ENCODE results near the gene ARID4A. TPM values are rescaled to one million over a fixed set of nuclear protein-coding genes. Genes with fewer than 3 reads are reported as not detected.
"Not testable (repeated sequence)": the region's sequence is repeated elsewhere in the genome, so short reads cannot be mapped to it uniquely, and the experiment has no call there.

The ARID4A gene
- 10 to 100 TPM in 11 of 12 donors, not detected in 1; 12.4 to 38.5 (median 16.0) TPM for polyA plus RNA-seq (ENCODE audit: insufficient read length in 12 of 12)
- long read RNA-seq, donor 1, partial matches to known transcripts: 11 of 12 reads
- long read RNA-seq, donor 1, other reads (novel, unspliced or antisense): 0 of 12 reads
- long read RNA-seq, donor 2, partial matches to known transcripts: 11 of 11 reads
- long read RNA-seq, donor 2, other reads (novel, unspliced or antisense): 0 of 11 reads
- long read RNA-seq, donor 3: 0 reads
- long read RNA-seq, donor 4: 0 reads
- long read RNA-seq, donor 5: 0 reads
- long read RNA-seq, donor 6, partial matches to known transcripts: 6 of 7 reads
- long read RNA-seq, donor 6, other reads (novel, unspliced or antisense): 0 of 7 reads
- long read RNA-seq, donor 7: 0 reads
- long read RNA-seq, donor 8, partial matches to known transcripts: 11 of 152 reads
- long read RNA-seq, donor 8, other reads (novel, unspliced or antisense): 141 of 152 reads
- long read RNA-seq, donor 9: 0 reads
- long read RNA-seq, donor 10: 0 reads
- long read RNA-seq, donor 11: 0 reads

DNA sequence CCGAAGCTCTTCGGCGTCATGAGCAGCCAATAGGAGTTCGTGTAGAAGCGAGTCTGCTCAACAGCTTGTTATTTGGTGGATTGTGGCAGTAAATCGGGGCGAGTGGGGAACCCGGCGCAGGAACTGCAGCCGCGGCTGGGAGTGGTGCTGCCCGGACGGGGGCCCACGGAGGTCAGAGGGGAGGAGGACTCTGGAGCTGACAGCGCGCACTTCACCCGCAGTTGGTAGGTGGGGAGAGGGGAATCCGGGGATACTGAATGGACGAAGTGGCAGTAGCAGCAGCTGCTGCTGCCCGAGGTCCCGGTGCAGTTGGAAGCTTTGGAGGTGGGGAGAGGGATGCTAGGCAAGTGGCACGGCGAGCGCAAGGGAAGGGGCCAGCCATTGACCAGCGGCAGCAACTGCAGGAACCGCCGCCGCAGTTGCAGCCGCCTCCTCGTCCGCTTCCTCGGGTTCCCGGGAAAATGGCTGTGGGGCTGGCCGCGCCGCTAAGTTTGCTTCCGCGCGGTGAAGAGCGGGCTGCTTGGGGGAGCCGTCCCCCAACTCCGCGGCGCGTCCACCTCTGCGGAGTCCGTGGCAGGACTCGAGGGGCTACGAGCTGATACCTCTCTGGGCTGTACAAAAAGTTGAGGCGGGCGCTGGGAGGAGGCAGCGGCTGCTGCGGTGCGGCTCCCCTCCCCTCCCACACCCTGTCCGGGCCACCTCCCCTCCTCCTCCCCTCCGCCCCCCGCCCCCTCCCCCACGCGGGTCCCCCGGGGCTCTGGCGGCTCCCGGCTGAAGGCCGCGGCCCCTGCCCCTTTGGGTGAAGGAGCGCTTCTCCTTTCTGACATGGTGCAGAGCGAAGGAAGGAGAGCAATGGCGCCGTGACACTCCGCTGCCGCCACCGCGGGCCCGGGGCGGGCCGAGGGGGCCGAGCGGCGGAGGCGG, at the start of gene ARID4A:
Gene ARID4A, plus strand, starts transcription at position 79 of the 924 bp plus-strand sequence. CDS start 1,300 bp downstream, outside the sequence.
- peak; percentile 52 for DNase-seq

- DNase-seq: no peak
Observed at GRCh38 chr14:58249611-58250010, 48.7 kb upstream of the ARID4A start.

DNA sequence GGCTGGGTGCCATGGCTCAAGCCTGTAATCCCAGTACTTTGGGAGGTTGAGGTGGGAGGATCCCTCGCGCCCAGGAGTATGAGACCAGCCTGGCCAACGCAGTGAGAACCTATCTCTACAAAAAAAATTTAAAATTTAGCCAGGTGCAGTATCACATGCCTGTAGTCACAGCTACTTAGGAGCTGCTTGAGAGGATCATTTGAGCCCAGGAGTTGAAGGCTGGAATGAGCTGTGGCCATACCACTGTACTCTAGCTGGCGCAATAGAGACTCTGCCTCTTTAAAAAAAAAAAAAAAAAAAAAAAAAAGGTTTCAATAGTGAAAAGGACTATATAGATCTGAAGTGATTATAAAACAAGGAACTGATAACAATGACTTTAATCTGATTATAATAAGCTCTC, 40.2 kb upstream of the ARID4A start:
- no peak for DNase-seq

DNA sequence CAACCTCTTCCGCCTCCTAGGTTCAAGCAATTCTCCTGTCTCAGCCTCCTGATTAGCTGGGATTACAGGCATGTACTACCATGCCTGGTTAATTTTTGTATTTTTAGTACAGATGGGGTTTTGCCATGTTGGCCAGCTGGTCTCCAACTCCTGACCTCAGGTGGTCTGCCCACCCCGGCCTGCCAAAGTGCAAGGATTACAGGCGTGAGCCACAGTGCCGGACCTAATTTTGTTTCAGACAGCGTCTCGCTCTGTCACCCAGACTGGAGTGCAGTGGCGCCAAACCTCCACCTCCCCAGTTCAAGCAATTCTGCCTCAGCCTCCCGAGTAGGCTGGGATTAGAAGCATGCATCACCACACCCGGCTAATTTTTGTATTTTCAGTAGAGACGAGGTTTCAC, 36.4 kb upstream of the ARID4A start:
- DNase-seq: not testable (repeated sequence)

DNA sequence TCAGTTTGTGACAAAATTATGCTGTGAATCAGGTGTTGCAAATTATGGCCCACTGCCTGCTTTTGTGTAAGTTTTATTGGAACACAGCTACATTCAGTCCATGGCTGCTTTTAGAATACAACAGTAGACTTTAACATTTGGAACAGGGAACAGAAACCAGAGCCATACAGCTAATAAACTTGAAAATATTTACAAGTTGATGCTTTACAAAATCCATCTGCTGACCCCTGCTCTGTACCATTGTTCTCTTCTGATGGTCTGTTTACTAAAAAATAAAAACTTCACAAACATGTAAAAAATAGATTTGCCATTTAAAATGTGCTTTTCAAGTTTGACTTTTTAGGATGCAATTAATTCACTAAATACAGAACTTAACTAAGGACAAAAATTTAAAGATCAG, 33.0 kb upstream of the ARID4A start:
- DNase-seq: no peak

GRCh38 chr14:58270628-58271027, 27.7 kb upstream of the ARID4A start:
- DNase-seq: no peak

DNA sequence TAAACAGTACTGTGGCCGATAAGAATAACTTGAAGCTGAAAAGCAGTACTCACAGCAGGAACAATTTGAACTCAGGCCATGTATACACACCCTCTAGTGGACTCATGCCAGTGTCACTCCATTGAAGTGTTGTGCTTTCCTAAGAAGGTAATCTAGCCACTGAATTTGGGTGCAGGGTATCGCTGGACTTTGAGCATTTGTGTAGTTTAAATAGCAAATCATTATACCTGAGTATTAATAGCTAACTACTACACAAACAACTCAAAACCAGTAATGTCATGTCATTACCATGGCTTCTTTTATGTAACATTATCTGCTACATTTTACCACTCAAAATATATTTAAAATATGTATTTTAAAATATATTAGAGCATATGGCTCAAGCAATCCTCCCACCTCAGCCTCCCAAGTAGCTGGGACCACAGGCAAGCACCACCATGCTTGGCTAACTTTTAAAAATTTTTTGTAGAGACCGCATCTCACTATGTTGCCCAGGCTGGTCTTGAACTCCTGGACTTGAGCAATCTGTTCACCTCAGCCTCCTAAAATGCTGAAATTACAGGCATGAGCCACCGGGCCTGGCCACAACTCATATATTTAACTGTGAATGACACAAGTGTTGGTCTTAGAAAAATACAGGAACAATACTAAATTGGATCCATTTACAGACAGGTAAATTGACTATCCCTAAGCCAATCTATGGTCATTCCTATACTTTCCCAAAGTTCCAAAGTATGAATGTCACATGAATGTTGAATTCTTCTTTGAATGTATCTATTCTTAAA, 25.6 kb upstream of the ARID4A start:
- no peak for DNase-seq

DNA sequence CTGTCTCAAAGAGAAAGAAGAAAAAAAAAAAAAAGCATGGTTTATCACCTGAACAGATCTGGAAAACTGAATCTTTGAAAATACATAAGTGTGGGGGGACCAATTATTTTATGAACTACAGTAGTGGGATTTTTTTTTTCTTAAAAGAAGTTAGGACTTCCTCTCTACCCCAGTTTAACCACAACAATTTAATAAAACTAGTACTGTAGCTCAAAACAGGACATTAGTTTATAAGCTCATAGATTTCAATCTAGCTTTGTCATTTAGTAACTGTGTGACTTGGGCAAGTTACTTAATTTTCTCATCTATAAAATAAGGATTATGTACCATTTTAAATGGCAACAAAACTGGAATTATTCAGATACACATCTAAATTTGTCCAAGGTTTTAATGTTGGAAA, 23.5 kb upstream of the ARID4A start:
- DNase-seq: no peak

DNA sequence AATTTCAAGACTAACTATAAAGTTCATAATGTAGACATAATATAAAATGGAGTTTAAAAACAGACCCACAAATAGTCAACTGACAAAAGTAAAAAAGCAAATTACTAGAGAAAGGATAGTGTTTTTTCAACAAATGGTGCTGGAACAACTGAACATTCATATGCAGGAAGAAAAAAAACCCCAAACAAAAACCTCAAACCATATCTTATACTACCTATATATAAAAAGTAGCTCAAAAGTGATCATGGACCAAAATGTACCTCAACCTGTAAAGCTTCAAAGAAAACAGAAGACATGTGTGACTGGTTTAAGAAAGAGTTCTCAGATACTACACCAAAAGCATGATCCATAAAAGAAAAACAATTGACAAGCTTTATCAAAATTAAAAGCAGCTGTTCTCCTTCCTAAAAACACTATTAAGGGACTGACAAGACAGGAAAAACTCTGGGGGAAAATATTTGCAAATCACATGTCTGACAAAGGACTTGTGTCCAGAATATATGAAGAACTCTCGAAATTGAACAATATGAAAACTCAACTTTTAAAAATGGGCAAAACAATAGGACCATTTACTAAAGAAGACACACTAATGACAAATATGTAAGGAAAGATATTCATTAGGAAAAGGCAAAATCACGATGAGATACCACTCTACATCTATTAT, 22.7 kb upstream of the ARID4A start:
- no peak for DNase-seq

- DNase-seq: no peak
Observed at GRCh38 chr14:58276208-58276607, 22.1 kb upstream of the ARID4A start.

- DNase-seq: no peak
Observed at GRCh38 chr14:58278177-58278576, 20.2 kb upstream of the ARID4A start.

DNA sequence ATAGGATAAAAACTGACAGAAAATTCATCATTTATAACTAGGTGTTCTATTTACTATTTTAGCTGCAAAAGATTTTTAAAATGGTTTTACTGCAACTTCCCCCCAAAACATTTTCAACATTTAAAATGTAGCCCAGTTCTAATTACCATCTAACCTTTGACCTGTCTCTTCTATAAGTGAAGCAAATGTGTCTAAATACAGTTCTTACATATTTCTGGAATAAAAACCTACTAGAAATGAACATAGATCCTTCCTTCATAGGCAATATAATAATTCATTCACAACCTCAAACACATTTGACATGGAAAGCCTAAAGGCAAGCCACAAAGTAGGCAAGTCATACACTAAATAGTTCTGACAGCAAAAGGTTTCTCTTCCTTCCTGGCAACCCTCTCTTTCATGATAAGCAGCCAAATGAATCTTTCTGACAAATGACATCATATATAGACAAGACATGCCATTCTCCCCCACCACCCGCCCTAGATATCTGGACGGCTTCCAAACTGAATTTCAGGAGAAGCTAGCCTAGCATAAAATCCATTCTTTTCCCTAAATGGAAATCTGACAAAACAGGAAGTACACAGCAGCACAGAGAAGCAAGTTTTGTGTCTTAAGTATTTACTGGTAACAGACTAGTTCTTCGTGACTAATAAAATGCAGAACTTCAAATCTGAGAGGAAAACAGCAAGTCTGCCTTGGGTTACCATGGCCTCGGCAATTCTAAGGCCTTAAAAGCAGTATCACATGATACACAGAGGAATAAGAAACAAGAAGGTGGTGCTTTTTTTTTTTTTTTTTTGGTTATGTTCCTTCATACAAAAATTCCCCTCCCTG, 17.2 kb upstream of the ARID4A start:
- DNase-seq: peak; percentile 41

GRCh38 chr14:58281969-58282368, 16.4 kb upstream of the ARID4A start:
- DNase-seq: no peak

- no peak for DNase-seq
Observed at GRCh38 chr14:58282925-58283593, 15.3 kb upstream of the ARID4A start.

GRCh38 chr14:58283730-58284129, 14.6 kb upstream of the ARID4A start:
- no peak for DNase-seq

DNA sequence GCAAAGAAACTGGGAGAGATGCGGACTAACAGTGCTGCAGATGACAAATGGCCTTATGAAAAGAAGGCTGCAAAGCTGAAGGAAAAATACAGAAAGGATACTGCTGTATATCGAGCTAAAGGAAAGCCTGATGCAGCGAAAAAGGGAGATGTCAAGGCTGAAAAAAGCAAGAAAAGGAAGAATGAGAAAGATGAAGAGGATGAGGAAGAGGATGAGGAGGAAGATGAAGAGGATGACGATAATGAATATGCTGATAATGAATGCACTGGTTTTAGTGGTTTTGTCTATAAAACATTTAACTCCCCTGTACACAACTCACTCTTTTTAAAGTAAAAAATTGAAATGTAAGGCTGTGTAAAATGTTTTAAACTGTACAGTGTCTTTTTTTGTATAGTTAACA, 13.2 kb upstream of the ARID4A start:
- no peak for DNase-seq

DNA sequence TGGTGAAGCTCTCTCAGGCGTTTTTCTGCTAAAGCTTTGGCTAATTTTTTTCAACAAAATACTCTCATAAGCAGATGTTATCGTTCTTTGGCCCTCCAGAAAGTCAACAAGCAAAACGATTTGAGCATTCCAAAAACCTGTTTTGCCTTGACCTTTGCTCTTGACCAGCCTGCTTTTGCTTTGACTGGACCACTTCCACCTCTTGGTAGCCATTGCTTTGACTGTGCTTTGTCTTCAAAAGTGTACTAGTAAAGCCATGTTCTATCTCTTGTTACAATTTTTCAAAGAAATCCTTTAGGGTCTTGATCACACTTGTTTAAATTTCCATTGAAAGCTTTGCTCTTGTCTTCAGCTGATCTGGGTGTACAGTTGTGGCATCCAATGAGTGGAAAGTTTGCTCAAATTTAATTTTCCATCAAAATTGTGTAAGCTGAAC, 10.7 kb upstream of the ARID4A start:
- no peak for DNase-seq

DNA sequence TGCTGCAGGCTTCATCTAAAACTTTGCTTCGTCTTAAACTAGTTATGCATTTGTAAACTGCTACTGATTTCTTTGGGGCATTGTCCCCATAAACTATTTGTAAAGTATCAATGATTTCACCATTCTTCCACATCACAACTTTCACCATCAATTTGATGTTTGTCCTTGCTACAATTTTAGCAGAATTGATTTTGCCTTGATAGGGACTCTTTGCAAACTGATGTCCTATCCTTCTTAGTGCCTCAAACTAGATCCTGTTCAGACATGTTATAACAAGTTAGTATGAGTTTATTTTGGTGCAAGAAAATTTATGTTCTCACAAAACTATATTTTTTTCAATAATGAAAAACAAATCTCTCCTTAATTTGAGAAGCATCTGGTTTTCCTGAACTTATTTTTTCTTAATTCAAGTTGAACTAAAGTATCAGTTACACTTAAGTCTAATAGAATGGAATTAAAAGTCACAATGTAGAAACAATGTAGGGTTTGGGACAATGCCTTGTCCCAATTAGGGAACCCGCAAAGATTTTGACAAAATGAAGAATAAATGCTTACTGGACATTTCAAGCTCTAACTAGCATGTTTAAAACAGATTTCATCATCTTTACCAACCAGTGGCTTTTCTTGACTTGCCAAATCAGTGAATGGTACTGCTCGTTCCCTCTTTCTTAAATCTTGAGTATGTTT, 10.1 kb upstream of the ARID4A start:
- DNase-seq: no peak

DNA sequence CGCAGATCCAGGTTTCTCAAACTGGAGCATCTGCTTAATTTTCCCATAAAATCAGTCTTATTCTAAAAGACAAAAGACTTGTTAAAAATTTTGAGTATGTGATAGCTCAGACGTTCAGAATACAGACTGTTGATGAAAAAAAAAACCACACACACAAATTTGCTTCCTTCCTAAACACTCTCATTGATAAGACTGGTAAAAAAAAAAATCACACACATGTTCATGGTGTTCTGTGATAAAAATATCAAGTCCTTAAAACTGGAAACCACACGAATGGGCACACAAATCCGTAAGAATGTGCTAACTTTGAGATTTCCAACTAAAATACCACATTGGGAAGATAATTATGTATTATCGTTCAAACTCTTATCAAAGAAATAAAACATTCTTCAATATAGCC, 6.7 kb upstream of the ARID4A start:
- no peak for DNase-seq

Measured in muscle of arm (tissue), 14 donors.